GM19455 (cell line): ENCODE data around the gene POLR3A.
"Not testable (repeated sequence)": the region's sequence is repeated elsewhere in the genome, so short reads cannot be mapped to it uniquely, and the experiment has no call there.

Experiments
- ATAC-seq: cut with Tn5 transposase; IDR thresholded peaks from one replicate; pipeline ENCODE4 v1.9.1; 2021; ENCODE audit not compliant: unreplicated experiment

Gene POLR3A

DNA sequence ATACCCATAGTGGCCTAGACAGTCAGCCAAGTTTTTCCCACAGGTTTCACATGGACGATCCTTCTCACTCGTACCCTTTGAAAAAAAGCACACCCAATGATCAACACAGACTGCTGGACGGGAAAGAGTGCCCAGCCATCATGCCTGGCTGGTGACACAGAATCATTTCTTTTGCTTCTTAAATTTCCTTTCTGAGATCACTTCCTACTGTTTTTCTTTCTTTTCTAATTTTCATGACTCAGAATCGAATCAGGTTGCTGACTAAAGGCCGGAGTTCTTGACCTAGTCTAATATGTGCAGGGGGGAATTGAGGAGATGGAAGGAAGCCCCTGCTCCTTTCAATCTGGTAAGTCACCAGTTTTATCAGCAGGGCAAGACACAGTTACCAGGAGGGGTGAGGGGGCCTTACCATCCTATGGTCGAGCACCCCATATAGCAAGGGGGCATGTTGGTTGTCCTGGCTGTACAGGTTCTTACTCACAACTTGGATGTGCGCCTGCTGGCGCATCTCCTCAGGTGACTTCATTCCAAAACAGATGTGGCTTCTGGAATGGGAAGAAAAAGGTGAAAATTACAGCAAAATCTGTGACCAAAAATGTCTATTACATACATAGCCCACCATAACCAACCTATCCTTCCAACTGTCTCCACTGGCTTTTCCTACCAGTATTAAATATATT lies 3.5 kb downstream of the POLR3A start:
- ATAC-seq: no peak

DNA sequence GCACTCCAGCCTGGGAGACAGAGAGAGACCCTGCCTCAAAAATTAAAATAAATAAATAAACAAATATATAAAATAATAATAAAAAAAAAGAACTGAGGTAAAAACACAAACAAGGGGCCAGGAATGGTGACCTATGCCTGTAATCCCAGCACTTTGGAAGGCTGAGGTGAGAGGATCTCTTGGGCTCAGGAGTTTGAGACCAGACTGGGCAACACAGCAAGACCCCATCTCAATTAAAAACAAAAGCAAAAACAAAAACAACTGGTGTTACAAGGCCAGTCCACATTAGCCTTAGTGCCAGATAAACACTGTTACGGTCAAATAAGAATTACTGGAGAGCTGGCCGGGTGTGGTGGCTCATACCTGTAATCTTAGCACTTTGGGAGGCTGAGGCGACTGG lies 5.6 kb downstream of the POLR3A start:
- no peak for ATAC-seq

DNA sequence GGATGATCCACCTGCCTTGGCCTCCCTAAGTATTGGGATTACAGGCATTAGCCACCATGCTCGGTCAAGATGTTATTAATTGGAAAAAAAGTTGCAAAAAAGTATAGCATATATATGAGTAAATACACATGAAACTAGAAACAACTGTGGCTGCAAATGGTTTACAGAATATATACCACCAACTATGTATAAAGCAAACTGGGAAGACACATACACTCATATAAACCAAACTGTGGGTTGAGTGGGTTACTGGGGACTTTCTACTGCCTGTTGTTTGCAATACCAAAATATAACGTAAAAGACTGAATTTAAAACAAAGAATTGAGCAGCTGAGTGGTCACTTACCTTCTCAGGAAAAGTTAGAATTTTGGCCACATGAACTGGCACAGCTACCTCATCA lies 8.1 kb downstream of the POLR3A start:
- no peak for ATAC-seq

DNA sequence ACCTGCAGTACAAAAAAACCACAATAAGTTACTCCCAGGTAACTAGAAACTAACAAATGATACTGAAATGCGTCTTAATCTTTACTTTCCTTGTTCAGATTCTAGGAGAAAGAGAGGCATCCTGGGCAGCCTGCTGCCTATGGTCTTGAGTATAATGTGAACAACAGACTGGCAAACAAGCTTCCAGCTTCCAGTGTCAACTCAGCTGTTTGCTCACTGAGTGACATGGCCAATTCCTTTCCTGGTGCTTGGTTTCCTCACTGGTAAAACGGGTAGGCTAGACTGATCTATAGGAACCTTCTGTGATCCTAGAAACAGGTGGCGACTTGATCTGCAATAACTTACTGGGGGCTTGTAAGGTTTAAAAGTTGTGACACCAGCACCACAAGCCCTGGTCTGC lies 10.1 kb downstream of the POLR3A start:
- no peak for ATAC-seq

DNA sequence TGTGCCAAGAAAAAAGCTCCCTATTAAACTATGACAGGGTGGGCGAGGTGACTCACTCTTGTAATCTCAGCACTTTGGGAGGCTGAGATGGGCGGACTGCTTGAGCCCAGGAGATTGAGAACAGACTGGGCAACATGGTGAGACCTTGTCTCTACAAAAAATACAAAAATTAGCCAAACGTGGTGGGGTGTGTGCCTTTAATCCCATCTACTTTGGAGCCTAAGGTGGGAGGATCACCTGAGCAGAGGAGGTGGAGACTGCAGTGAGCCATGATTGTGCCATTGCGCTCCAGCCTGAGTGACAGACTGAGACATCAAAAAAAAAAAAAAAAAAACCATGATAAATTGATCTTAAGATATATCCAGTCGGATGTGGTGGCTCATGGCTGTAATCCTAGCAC lies 11.5 kb downstream of the POLR3A start:
- no peak for ATAC-seq

DNA sequence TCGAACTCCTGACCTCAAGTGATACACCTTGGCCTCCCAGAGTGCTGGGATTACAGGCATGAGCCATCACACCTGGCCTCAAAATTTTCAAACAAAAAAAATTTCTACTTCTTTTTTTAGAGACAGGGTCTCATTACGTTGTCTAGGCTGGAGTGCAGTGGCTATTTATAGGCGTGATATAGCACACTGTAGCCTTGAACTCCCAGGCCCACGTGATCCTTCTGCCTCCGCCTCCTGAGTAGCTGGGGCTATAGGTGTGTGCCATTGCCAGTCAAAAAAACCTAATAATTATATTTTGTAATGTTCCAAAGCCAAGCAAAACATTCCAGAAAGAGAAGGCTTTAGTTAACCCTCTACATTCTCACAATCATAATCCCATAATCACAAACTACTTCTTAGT lies 13.8 kb downstream of the POLR3A start:
- no peak for ATAC-seq

DNA sequence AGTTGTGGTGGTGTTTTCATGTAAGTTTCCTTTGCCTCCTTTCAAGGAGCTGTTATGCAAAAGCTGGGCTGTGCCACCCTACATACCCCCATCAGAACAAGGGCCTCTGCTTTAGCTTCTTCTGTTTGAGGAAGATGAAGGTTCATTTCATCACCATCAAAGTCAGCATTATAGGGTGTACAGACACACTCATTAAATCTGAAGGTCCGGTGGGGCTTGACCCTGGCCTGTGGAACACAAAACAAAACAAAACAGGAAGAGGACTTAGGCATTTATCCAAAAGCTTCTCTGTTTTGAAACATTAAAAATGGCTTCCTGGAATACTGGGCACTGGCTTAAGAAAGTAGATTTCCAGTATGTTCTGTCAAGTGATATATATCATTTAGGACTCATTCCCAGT lies 15.8 kb downstream of the POLR3A start:
- no peak for ATAC-seq

DNA sequence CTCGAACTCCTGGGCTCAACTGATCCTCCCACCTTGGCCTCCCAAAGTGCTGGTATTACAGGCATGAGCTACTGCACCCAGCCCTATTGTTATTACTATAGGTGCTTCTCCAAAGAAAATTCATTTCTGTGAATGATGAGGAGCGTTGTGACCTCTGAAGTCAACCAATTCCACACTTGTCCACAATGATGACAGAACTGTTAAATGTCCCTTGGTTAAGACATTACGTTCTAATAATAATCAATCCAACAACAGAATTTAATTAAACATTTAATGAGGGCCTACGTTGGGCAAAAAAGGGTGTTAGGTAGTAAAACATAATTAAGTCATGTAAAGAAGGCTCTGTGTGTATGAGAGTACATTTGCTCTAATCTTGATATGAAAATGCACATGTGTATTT lies 18.2 kb downstream of the POLR3A start:
- no peak for ATAC-seq

DNA sequence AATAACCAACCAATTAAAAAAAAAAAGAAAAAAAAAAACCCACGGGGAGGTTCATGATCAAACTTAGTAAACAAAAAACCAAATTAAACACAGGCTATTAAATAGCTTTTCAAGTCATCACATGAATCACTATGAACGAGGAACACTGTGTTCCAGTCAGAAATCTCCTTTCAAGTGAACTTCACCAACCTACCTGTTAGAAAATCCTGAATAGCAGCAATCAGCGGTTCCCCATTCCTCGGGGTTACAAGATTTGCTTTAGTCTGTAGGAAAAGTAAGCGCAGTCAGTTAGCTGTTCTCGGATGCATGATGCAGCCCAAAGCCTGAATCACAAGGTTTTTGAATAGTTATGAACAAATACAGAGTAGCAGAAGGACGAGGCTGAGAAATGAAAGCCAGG lies 19.0 kb downstream of the POLR3A start:
- no peak for ATAC-seq

DNA sequence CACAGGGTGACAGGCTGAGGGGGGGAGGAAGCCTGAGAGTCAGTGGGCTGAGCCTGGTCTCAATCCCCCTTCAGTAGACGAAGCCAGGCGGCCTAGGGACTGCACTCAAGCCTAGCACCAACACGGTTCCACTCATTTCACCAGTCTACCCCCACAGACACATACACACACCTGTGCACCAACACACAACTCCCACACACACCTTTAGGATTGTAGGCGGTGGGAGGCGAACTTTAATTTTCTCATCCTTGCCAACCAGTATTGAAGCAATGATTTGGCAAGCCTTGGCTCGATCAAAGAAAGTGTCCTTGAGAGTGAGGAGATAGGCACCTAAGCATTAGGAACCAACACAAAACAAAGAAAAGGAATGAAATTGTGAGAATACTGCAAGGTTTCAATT lies 19.7 kb downstream of the POLR3A start:
- ATAC-seq: no peak

DNA sequence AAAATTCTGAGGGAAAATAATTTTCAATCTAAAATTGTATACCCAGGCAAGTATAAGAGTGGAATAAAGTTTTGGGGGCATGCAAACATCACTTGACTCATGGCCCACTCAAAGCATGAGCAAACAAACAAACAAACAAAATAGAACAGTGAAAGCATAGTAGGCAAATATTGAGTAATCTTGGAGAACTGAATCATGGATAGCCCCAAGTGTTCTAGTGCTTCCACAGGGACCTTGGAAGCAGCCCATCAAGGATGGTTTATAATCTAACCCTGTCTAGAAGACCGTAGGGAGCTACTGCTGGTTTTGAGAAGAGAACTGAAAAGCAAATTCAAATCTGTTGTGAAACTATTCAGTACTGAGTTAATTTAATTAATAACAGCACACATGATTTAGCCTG lies 22.1 kb downstream of the POLR3A start:
- no peak for ATAC-seq

DNA sequence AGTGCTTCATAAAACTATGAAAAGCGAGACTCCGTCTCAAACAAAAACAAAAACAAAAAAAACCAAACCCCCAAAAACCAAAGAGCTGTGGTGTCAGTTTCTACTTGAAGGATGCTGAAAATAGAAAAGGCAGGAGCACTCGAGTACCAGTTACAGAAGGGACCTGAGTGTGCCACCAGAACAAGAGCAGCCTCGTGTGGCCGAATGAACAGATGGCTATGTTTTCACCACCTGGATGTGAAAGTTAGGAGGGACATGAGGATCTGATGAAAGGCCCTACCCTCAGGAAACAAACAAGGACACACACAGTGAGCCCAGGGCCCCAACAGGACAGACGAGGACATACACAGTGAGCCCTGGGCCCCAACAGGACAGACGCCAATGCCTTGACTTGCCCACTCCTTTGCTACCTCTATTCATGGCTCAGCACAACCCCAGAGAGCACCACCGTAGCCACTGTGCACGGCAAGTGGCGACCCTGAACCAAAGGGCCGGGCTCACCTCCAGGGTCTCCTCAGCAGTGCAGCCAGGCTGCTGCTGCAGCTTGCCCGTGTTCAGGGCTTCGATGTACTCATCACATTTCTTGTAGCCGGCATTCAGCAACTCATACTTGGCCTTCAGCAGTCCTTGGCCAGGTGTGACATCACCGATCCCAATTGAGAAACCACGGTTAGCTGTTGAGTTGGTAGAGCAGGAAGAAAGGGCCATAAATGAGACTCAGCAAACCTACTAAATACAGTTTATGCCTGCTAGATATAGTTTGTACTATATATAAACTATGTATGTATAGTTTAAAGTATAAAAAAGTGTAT lies 24.9 kb downstream of the POLR3A start:
- no peak for ATAC-seq

DNA sequence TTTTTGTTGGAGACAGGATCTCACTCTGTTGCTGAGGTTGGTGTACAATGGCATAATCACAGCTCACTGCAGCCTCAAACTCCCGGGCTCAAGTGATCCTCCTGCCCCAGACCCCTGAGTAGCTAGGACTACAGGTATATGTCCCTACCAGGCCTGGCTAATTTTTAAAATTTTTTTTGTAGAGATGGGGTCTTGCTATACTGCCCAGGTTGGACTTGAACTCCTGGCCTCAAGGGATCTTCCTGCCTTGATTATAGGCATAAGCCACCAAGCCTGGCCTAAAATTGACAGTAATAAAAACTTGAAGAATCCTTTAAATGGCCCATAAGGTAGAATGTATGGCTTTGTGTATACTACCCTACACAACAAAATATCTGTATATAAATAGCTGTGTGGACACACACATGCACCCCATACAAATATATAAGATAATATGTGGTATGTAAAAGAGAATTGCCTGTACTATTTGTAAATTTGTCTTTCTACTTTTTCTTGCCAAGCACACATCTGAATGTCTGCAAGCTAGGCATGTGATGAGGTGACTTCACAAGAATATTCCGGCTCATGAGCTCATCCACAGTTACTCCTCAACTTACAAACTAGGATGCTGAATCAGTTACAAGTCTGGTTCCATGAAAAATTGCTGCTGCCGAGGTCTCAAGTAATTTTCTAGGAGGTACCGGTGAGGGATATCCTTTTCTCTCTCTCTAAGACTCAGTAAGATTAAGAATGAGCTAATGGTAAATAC lies 26.6 kb downstream of the POLR3A start:
- ATAC-seq: no peak

DNA sequence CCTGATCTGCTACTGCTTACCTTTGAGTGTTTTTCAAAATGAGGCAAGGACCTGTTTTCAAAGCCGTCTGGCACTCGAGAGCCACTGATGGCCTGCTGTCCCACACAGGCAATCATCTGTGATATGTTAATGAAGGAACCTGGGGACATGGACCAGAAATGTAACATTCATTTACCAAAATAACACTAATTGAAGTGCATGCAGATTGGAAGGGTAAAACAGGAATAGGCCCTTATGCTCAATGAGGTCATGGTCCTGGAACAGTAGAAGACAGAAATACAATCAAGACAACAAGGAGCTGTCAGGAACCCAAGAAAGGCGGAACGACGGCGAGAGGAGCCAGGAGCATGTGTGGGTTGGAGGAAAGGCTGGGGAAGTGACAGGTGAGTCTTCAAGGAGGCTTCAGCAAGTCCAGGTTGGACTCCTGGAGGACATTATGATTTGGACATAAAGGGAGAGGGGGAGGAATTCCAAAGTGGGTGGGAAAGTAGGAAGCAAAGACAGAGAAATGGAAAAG lies 28.3 kb downstream of the POLR3A start:
- ATAC-seq: no peak

DNA sequence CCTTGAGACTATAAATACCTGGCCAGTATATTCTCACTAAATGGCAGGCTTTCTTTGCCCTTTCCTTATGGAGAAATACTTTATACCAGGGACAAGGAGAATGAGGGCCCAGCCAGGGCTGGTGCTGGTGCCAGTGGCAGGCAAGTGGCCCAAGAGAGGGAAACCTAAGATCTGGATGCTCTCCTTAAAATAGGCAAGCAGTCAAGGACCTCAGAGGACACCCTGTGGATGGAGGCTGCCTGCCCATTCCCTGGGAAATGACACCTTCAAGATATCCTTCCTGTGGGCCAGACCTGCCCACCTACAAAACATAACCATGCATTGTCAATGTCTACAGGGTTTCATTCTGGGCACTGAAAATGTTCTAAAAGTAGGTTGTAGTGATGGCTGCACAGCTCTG lies 29.1 kb downstream of the POLR3A start:
- ATAC-seq: no peak

DNA sequence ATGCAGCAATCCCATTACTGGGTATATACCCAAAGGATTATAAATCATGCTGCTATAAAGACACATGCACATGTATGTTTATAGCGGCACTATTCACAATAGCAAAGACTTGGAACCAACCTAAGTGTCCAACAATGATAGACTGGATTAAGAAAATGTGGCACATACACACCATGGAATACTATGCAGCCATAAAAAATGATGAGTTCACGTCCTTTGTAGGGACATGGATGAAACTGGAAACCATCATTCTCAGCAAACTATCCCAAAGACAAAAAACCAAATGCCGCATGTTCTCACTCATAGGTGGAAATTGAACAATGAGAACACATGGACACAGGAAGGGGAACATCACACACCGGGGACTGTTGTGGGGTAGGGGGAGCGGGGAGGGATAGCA lies 30.5 kb downstream of the POLR3A start:
- not testable (repeated sequence) for ATAC-seq

DNA sequence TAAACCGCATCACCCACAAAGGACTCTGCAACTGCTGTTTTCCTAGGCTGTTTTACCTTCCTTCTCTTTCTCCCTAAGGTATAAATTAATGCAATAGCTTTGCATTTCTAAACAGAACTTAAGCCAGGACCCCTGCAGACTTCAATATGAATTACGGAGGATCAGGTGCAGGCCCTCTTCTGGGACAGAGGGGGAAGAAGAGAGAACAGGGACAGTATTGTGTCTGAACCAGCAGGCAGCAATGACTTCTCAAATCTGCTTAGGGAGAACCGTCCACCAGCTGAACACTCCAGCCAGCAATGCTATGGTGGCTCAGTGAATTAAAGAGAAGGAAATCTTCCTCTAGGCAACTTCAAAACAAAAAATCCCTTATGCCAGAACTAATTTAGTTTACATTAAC lies 35.7 kb downstream of the POLR3A start:
- ATAC-seq: no peak

DNA sequence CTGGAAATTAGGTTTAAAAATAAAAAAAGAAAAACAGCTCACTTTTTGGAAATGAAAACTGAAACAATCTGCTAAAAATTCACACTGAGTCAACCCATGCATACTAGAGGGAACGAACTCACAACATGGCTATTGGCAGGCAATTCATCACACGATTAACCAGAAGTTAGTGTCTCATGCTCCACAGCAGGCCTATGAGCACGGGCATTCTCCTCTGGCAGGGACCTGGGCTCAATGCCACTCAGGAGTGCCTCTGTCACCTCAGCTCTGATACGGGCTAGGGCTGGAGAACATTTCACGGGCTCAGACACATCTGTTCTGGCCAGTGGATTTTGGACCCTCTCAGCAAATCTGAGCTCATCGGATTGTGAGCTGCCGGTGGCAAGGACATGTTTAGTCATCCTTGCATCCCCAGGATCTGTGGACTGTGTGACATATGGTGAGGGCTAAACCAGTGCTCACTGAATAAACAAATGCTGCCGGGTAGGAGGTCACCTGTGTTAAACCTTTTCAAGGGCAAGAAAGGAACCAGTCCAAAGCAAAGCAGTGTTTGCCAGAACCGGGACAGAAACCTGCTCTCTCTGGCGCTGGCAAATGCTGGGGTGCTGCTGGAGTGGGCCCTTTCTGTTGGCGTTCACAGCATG lies 40.1 kb downstream of the POLR3A start:
- no peak for ATAC-seq

DNA sequence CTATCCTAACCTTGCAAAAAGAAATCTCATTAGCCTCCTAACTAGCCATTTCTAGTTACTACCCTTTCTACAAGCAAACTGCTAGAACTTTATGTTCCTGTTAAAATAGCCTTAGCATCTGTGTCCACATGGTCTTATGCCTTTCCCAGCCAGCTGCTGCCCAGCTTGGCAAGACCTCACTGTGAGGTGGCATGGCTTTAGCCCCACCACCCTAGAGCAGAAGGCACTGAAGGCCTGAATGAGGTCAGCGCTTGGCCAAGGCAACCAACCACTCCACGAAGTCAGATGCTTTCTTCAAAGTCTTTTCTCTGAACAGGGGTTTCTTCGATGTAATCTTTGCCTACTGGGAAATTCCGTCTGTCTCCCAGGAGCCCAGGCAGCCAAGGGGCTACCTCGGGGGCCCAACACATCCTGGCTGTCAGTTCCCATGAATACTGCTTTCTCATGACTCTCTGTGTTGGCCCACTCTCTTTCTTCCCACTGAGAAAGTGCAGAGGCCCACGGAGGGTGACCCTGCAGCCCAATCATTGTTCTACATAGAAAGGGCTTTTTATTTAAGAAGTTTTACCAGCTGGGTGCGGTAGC lies 41.6 kb downstream of the POLR3A start:
- ATAC-seq: no peak

DNA sequence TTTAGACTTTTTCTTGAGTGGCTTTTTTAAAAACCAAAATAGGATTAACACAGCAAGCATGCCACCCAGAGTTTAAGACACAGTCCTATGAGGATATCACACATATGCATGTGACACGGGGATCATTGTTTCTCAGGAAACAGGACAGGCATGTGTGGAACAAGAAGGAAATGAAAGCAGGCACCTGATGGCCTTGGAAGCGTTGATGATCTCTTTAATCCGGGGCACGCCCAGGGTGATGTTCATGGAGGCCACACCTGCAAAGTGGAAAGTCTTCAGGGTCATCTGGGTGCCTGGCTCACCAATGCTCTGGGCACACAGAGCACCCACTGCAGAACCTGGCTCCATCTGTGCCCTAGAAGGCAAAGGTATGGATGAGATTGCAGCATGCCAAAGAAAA lies 44.3 kb downstream of the POLR3A start:
- ATAC-seq: no peak
